Activated CD4-positive, alpha-beta T cell treated with anti-CD3 and anti-CD28 coated beads, Interleukin-2, amount 50 U/mL, for 1 hour (primary cell): ENCODE results near the gene RASGRF2.

Experiments used
- DNase-seq: peaks from one replicate; pipeline ENCODE4 v3.0.0-alpha.2; 2020

RASGRF2 gene

GRCh38 chr5:81213070-81213469, 252.9 kb downstream of the RASGRF2 start:
- DNase-seq, result no peak

GRCh38 chr5:81214848-81215247, 254.7 kb downstream of the RASGRF2 start:
- no peak for DNase-seq

GRCh38 chr5:81216152-81216551, 256.0 kb downstream of the RASGRF2 start:
- DNase-seq, result no peak

GRCh38 chr5:81219389-81219788, 259.2 kb downstream of the RASGRF2 start:
- DNase-seq, result no peak

- DNase-seq, result no peak
Measured at GRCh38 chr5:81222285-81222684, 262.1 kb downstream of the RASGRF2 start.

GRCh38 chr5:81225463-81225862, 265.3 kb downstream of the RASGRF2 start:
- DNase-seq, result no peak

GRCh38 chr5:81226286-81226685, 266.1 kb downstream of the RASGRF2 start:
- DNase-seq, result no peak

- no peak for DNase-seq
Measured at GRCh38 chr5:81226949-81227348, 266.8 kb downstream of the RASGRF2 start.

- no peak for DNase-seq
Measured at GRCh38 chr5:81228084-81228483, 267.9 kb downstream of the RASGRF2 start.

- no peak for DNase-seq
Measured at GRCh38 chr5:81230416-81230815, 270.3 kb downstream of the RASGRF2 start.

- DNase-seq, result no peak
Measured at GRCh38 chr5:81232464-81233079, 272.4 kb downstream of the RASGRF2 start.

GRCh38 chr5:81233080-81233634, 273.0 kb downstream of the RASGRF2 start, which contains the start of gene CKMT2:
Gene CKMT2 (plus strand): TSS chr5:81233322. CDS start chr5:81251133, 17,811 bp downstream.
- DNase-seq, result no peak

GRCh38 chr5:81234299-81234698, 274.1 kb downstream of the RASGRF2 start:
- DNase-seq, result no peak

- no peak for DNase-seq
Measured at GRCh38 chr5:81234801-81235200, 274.6 kb downstream of the RASGRF2 start.

GRCh38 chr5:81235287-81236072, 275.3 kb downstream of the RASGRF2 start:
- no peak for DNase-seq

- DNase-seq, result no peak
Measured at GRCh38 chr5:81238460-81238859, 278.3 kb downstream of the RASGRF2 start.

GRCh38 chr5:81239613-81240012, 279.4 kb downstream of the RASGRF2 start:
- DNase-seq, result no peak

- DNase-seq, result no peak
Measured at GRCh38 chr5:81241001-81241400, 280.8 kb downstream of the RASGRF2 start.

GRCh38 chr5:81241961-81242648, 281.9 kb downstream of the RASGRF2 start:
- DNase-seq, result no peak

- DNase-seq, result no peak
Measured at GRCh38 chr5:81242906-81243436, 282.8 kb downstream of the RASGRF2 start.

- DNase-seq, result no peak
Measured at GRCh38 chr5:81244451-81244850, 284.3 kb downstream of the RASGRF2 start.

GRCh38 chr5:81245871-81246235, 285.7 kb downstream of the RASGRF2 start:
- DNase-seq, result no peak

GRCh38 chr5:81246697-81247096, 286.5 kb downstream of the RASGRF2 start:
- no peak for DNase-seq
